ENCODE results near the gene KLF15. TPM values are rescaled to one million over a fixed set of nuclear protein-coding genes. Genes with fewer than 3 reads are reported as not detected.

Gene KLF15
- total RNA-seq, 1 experiment from 2014 or later, result 14.7 TPM

DNA sequence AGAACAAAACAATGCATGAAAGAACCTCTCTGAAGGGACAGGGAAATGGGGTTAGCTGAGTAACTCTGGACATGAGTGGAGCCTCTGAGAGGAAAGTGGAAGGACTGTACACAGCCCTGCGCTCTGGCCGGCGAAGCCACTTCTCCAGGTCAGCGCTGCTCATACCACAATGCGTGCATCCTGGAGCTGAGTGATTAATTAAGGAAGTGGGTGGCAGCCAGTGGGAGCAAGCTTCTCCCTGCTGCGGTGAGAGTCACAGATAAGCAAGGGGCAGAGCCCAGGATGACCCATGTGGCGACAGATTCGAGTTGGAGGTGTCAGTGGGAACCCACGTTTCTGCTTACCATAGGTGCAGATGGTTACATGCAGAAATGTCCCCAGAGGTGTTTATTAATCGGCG, 48.0 kb downstream of the KLF15 start (continued):
- TF ChIP-seq ZNF121 (CRISPR knock-in tag; IDR thresholded peaks at IDR 0.05) (no peak), NFYB (CRISPR knock-in tag; conservative IDR thresholded peaks at IDR 0.05; ENCODE audit: low read depth) (no peak), ATF1 (CRISPR knock-in tag; IDR thresholded peaks at IDR 0.05) (no peak), FOXK1 (CRISPR knock-in tag; IDR thresholded peaks at IDR 0.05) (no peak), NFE2L1 (CRISPR knock-in tag; IDR thresholded peaks at IDR 0.05) (no peak), SP1 (CRISPR knock-in tag; conservative IDR thresholded peaks at IDR 0.05) (no peak), TCF7 (CRISPR knock-in tag; IDR thresholded peaks at IDR 0.05; ENCODE audit: low read depth) (no peak), RELA (CRISPR knock-in tag; IDR thresholded peaks at IDR 0.05; ENCODE audit: borderline replicate concordance) (no peak), HMGA2 (CRISPR knock-in tag; IDR thresholded peaks at IDR 0.05) (no peak)
- TF ChIP-seq, protein P1, sequence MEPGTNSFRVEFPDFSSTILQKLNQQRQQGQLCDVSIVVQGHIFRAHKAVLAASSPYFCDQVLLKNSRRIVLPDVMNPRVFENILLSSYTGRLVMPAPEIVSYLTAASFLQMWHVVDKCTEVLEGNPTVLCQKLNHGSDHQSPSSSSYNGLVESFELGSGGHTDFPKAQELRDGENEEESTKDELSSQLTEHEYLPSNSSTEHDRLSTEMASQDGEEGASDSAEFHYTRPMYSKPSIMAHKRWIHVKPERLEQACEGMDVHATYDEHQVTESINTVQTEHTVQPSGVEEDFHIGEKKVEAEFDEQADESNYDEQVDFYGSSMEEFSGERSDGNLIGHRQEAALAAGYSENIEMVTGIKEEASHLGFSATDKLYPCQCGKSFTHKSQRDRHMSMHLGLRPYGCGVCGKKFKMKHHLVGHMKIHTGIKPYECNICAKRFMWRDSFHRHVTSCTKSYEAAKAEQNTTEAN (CRISPR knock-in tag; IDR thresholded peaks at IDR 0.05), result no peak
- TF ChIP-seq, protein P2, sequence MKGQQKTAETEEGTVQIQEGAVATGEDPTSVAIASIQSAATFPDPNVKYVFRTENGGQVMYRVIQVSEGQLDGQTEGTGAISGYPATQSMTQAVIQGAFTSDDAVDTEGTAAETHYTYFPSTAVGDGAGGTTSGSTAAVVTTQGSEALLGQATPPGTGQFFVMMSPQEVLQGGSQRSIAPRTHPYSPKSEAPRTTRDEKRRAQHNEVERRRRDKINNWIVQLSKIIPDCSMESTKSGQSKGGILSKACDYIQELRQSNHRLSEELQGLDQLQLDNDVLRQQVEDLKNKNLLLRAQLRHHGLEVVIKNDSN (CRISPR knock-in tag; IDR thresholded peaks at IDR 0.05), result no peak
- TF ChIP-seq, protein P3, sequence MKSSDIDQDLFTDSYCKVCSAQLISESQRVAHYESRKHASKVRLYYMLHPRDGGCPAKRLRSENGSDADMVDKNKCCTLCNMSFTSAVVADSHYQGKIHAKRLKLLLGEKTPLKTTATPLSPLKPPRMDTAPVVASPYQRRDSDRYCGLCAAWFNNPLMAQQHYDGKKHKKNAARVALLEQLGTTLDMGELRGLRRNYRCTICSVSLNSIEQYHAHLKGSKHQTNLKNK (CRISPR knock-in tag; IDR thresholded peaks at IDR 0.05), result no peak

DNA sequence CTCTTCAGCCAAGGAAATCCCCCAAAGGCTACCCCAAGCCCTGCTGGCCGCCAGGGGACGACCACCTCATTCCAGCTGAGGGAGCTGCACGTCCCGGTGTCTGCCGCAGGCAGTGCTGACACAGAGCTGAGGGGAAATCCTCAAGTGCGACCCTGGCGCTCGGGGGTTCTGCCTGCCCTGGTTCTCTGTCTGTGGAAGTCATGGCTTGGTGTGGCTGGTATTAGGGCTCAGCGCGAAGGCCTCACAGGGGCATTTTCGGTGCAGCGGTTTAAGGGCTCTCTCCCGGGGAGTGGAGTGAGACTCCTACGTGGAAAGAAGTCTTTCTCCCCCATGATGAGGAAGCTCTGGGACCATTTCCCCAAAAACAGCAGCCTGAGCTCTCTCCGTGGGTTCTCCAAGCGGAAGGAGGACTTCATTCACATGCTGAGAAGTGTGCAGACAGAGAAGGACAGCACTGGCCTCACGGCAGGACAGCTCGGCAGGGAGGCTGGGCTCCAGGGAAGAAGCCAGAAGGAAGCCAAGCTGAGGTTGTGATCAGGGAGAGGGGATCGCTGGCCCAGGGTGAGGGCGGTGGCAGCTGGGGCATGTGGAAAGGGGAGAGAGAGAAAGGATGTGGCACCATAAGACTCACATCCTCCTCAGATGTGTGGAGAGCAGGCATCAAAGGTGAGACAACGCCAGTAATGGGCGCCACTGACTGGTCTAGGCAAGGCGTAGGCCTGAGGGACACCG, 48.6 kb downstream of the KLF15 start:
- H3K4me3 Mint-ChIP-seq, result no peak overlapping the region
- peaks cover 28% of the 10 kb centered on the region for H3K9me3 Mint-ChIP-seq
- POLR2A ChIA-PET, result interaction anchor here (0.5 kb wide), 1 partner anchor 719 kb away, joined by 3 read pairs; no protein-coding TSS in a partner anchor
- CTCF ChIA-PET, result interaction anchor here (0.8 to 1.7 kb wide), 5 partner anchors 40 to 160 kb away, joined by 3 to 5 read pairs (median 4); no protein-coding TSS in a partner anchor
- no peaks in the 10 kb centered on the region for H3K4me1 Mint-ChIP-seq
- no peaks in the 10 kb centered on the region; the same call in 1 of the 2 replicates for H3K27me3 Mint-ChIP-seq (ENCODE audit: low read depth)
- DNase-seq (ENCODE audit: low spot score) (peak; percentile 56), ATAC-seq (peak; percentile 73)
- no peak overlapping the region for H3K27ac Mint-ChIP-seq
- peaks cover 19% of the 10 kb centered on the region for H3K36me3 Mint-ChIP-seq
- 0 out of 2 replicates have a peak, but pooled peaks have one; percentile 33 for TF ChIP-seq ZNF423 (CRISPR knock-in tag; IDR thresholded peaks at IDR 0.05)
- TF ChIP-seq, protein P4, sequence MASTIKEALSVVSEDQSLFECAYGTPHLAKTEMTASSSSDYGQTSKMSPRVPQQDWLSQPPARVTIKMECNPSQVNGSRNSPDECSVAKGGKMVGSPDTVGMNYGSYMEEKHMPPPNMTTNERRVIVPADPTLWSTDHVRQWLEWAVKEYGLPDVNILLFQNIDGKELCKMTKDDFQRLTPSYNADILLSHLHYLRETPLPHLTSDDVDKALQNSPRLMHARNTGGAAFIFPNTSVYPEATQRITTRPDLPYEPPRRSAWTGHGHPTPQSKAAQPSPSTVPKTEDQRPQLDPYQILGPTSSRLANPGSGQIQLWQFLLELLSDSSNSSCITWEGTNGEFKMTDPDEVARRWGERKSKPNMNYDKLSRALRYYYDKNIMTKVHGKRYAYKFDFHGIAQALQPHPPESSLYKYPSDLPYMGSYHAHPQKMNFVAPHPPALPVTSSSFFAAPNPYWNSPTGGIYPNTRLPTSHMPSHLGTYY (CRISPR knock-in tag; IDR thresholded peaks at IDR 0.05), result no peak

DNA sequence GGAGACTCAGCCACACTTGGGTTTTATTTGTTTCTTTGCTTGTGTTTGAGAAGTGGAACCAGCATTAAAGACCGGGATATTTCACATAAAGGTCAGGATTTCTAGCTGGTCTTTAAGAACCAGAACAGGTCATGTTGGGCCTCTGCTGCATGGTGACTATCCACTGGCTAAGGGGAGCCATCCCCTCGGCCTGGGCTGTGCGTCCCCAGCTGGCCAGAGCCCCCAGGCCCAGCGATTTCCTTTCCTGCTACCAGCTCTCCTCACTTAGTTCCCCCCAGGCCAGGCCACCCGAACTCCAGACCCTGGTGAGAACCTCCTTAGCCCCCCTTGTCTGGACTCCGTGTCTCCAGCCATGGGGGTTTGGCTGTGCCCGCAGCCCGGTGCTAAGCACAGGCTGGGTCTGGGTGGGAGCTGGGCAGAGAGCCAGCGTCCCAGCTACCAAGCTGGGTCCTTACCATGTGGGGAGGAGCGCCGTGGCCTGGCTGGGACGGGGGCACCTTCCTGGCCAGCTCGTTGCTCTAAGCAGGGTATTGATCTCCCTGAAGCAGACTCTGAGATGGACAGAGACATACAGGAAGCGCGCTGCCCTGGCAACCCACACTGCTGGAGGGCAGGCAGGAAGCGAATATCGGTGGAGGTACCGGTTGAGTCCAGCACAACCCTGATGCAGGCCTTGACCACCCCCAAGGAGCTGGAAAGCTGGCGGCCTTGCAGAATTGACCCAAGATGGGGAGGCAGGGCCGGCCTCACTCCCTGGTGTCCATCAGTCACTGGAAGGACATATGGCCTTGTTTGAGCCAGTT, 49.4 kb downstream of the KLF15 start:
- Mint-ChIP-seq H3K27ac (no peak overlapping the region), H3K4me3 (no peak overlapping the region), H3K4me1 (no peaks in the 10 kb centered on the region), H3K27me3 (ENCODE audit: low read depth) (no peaks in the 10 kb centered on the region), H3K9me3 (peaks cover 34% of the 10 kb centered on the region), H3K36me3 (peaks cover 27% of the 10 kb centered on the region)
- POLR2A ChIA-PET, result no interaction called here
- DNase-seq (ENCODE audit: low spot score) (no peak), ATAC-seq (no peak)
- CTCF ChIA-PET, result interaction anchor here (0.8 to 1.7 kb wide), 4 partner anchors 40 to 95 kb away, joined by 3 to 5 read pairs (median 4); no protein-coding TSS in a partner anchor
- TF ChIP-seq, protein P3 (CRISPR knock-in tag; IDR thresholded peaks at IDR 0.05), result no peak
- TF ChIP-seq, protein P5, sequence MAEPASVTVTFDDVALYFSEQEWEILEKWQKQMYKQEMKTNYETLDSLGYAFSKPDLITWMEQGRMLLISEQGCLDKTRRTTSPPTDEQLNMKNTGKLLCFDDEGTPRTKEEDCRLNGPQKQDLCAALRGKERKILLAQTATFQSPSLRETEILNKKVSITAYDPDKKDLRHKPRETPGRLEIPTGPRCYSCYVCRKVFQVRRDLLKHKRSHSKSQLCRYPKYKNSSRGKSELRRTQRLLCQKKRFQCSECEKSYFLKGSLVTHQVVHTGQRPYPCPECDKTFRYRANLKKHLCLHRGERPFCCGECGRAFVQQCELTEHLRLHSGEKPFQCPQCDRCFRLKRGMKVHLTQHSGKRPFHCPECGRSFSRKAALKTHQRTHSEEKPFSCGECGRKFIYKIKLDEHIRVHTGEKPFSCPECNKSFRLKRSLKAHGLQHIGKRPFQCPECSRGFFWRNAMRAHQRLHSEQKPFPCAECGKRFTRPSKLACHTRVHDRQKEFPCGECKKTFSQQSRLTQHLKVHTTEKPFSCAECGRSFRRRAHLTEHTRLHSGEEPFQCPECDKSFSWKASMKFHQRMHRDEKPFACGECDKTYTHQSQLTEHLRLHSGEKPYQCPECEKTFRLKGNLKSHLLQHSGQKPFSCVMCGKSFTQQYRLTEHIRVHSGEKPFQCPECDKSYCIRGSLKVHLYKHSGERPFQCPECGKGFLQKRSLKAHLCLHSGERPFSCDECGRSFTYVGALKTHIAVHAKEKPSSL (CRISPR knock-in tag; conservative IDR thresholded peaks at IDR 0.05), result no peak
- TF ChIP-seq ZNF219 (CRISPR knock-in tag; IDR thresholded peaks at IDR 0.05; ENCODE audit: borderline replicate concordance) (no peak), ZNF416 (CRISPR knock-in tag; IDR thresholded peaks at IDR 0.05) (no peak), IRF2 (CRISPR knock-in tag; IDR thresholded peaks at IDR 0.05; ENCODE audit: borderline replicate concordance, low read depth) (no peak), CREB1 (CRISPR knock-in tag; IDR thresholded peaks at IDR 0.05) (no peak)
- TF ChIP-seq, protein P6, sequence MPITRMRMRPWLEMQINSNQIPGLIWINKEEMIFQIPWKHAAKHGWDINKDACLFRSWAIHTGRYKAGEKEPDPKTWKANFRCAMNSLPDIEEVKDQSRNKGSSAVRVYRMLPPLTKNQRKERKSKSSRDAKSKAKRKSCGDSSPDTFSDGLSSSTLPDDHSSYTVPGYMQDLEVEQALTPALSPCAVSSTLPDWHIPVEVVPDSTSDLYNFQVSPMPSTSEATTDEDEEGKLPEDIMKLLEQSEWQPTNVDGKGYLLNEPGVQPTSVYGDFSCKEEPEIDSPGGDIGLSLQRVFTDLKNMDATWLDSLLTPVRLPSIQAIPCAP (CRISPR knock-in tag; IDR thresholded peaks at IDR 0.05), result no peak
- TF ChIP-seq, protein P7, sequence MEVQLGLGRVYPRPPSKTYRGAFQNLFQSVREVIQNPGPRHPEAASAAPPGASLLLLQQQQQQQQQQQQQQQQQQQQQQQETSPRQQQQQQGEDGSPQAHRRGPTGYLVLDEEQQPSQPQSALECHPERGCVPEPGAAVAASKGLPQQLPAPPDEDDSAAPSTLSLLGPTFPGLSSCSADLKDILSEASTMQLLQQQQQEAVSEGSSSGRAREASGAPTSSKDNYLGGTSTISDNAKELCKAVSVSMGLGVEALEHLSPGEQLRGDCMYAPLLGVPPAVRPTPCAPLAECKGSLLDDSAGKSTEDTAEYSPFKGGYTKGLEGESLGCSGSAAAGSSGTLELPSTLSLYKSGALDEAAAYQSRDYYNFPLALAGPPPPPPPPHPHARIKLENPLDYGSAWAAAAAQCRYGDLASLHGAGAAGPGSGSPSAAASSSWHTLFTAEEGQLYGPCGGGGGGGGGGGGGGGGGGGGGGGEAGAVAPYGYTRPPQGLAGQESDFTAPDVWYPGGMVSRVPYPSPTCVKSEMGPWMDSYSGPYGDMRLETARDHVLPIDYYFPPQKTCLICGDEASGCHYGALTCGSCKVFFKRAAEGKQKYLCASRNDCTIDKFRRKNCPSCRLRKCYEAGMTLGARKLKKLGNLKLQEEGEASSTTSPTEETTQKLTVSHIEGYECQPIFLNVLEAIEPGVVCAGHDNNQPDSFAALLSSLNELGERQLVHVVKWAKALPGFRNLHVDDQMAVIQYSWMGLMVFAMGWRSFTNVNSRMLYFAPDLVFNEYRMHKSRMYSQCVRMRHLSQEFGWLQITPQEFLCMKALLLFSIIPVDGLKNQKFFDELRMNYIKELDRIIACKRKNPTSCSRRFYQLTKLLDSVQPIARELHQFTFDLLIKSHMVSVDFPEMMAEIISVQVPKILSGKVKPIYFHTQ (CRISPR knock-in tag; IDR thresholded peaks at IDR 0.05), result no peak

All from WTC11 (cell line).